Neural progenitor cell (in vitro differentiated cells): Measurements from ENCODE around the gene CBY2. TPM values are rescaled to one million over a fixed set of nuclear protein-coding genes. Genes with fewer than 3 reads are reported as not detected.
A peak's percentile ranks its signal among the peaks of the same experiment; 100 is the strongest.

Experiments used
- DNase-seq: peaks from one replicate; pipeline ENCODE4 v3.0.0-alpha.2; 2016; ENCODE audit warnings: low spot score
- H2AFZ ChIP-seq: fragments of 200-600 bp; sonication (generic); replicated peaks from 2 replicates; pipeline ENCODE4 v1.6.1; 2016; ENCODE audit warnings: antibody characterized with exemption
- H3F3A ChIP-seq: fragments of 200-600 bp; sonication (generic); 2 replicates; pipeline ENCODE4 v1.6.1; 2016; ENCODE audit warnings: antibody characterized with exemption, low read depth
- H3K27ac ChIP-seq: fragments of 200-600 bp; sonication (generic); 2 replicates; pipeline ENCODE4 v1.5.1; 2016; ENCODE audit warnings: mild to moderate bottlenecking
- H3K27me3 ChIP-seq: fragments of 200-600 bp; sonication (generic); 2 replicates; pipeline ENCODE4 v1.6.1; 2016; ENCODE audit warnings: mild to moderate bottlenecking, moderate library complexity
- H3K36me3 ChIP-seq: fragments of 200-600 bp; sonication (generic); 2 replicates; pipeline ENCODE4 v1.5.1; 2016
- H3K4me1 ChIP-seq: fragments of 200-600 bp; sonication (generic); 2 replicates; pipeline ENCODE4 v1.6.1; 2016; ENCODE audit warnings: mixed run types
- H3K4me2 ChIP-seq: fragments of 200-600 bp; sonication (generic); 2 replicates; pipeline ENCODE4 v1.6.1; 2016
- H3K4me3 ChIP-seq: fragments of 200-600 bp; sonication (generic); 2 replicates; pipeline ENCODE4 v1.5.1; 2016
- H3K79me2 ChIP-seq: fragments of 200-600 bp; sonication (generic); 2 replicates; pipeline ENCODE4 v1.6.1; 2016; ENCODE audit warnings: low read depth
- H3K9ac ChIP-seq: fragments of 200-600 bp; sonication (generic); 2 replicates; pipeline ENCODE4 v1.6.1; 2016
- H3K9me3 ChIP-seq: fragments of 200-600 bp; sonication (generic); 2 replicates; pipeline ENCODE4 v1.5.1; 2016; ENCODE audit warnings: low read depth
- H4K20me1 ChIP-seq: fragments of 200-600 bp; sonication (generic); 2 replicates; pipeline ENCODE4 v1.6.1; 2016; ENCODE audit warnings: low read depth
- H3K27ac Mint-ChIP-seq: 3 replicates; pipeline ENCODE4 v1.8.0; 2021; ENCODE audit warnings: mixed read lengths
- H3K27me3 Mint-ChIP-seq: 2 replicates; pipeline ENCODE4 v1.8.0; 2022; ENCODE audit warnings: low read depth, mild to moderate bottlenecking, inconsistent platforms, moderate library complexity, mixed read lengths; ENCODE audit not compliant: insufficient read depth
- H3K36me3 Mint-ChIP-seq: 3 replicates; pipeline ENCODE4 v1.8.0; 2021; ENCODE audit warnings: mixed read lengths
- H3K4me1 Mint-ChIP-seq: 3 replicates; pipeline ENCODE4 v1.8.0; 2021; ENCODE audit warnings: mixed read lengths
- H3K4me3 Mint-ChIP-seq: 3 replicates; pipeline ENCODE4 v1.8.0; 2021; ENCODE audit warnings: mild to moderate bottlenecking, moderate library complexity, mixed read lengths
- H3K9me3 Mint-ChIP-seq: 3 replicates; pipeline ENCODE4 v1.8.0; 2020; ENCODE audit warnings: mixed read lengths
- CTCF ChIP-seq: fragments of 200-600 bp; sonication (generic); IDR thresholded peaks from 2 replicates; pipeline ENCODE4 v1.5.1; 2017; ENCODE audit warnings: antibody characterized with exemption, mild to moderate bottlenecking
- EZH2 ChIP-seq: fragments of 200-600 bp; sonication (generic); IDR thresholded peaks from 2 replicates; pipeline ENCODE4 v1.6.1; 2017; ENCODE audit warnings: antibody characterized with exemption, mild to moderate bottlenecking, moderate library complexity
- EZH2phosphoT487 ChIP-seq: fragments of 200-600 bp; sonication (generic); IDR thresholded peaks from 2 replicates; pipeline ENCODE4 v1.6.1; 2017; ENCODE audit warnings: antibody characterized with exemption
- total RNA-seq: library from RNA; depleted of rRNA; stranded (reverse); fragments of >200 nt; gene quantifications from 2 replicates; pipeline ENCODE4 v1.2.3, GENCODE V29; 2015; ENCODE audit warnings: low replicate concordance

The CBY2 gene
- total RNA-seq, 1 donor from 2014 or later: not detected

- Mint-ChIP-seq H3K27me3 (no peaks in the 10 kb centered on the region), H3K9me3 (no peaks in the 10 kb centered on the region), H3K36me3 (no peaks in the 10 kb centered on the region), H3K4me1 (peaks cover 21% of the 10 kb centered on the region), H3K27ac (no peak overlapping the region), H3K4me3 (no peak overlapping the region)
- H3K36me3 ChIP-seq: no peaks in the 10 kb centered on the region
- peaks cover 16% of the 10 kb centered on the region for H3F3A ChIP-seq
- H3K4me2 ChIP-seq: no peak overlapping the region
- no peaks in the 10 kb centered on the region for H3K27me3 ChIP-seq
- H3K79me2 ChIP-seq: no peaks in the 10 kb centered on the region
- no peak overlapping the region for H3K27ac ChIP-seq
- no peaks in the 10 kb centered on the region for H4K20me1 ChIP-seq
- H3K4me1 ChIP-seq: peaks cover 24% of the 10 kb centered on the region
- no peak overlapping the region for H3K4me3 ChIP-seq
- TF ChIP-seq EZH2phosphoT487 (no peak), CTCF (no peak), EZH2 (no peak)
- no peak overlapping the region for H3K9ac ChIP-seq
- DNase-seq: no peak
- no peaks in the 10 kb centered on the region for H3K9me3 ChIP-seq
- H2AFZ ChIP-seq: no peak overlapping the region
Measured at GRCh38 chr13:45721203-45721731, 19.1 kb downstream of the CBY2 start.

GRCh38 chr13:45723798-45724197, 21.7 kb downstream of the CBY2 start:
- TF ChIP-seq EZH2phosphoT487 (no peak), EZH2 (no peak), CTCF (no peak)
- peaks cover 11% of the 10 kb centered on the region for H3F3A ChIP-seq
- no peaks in the 10 kb centered on the region for H4K20me1 ChIP-seq
- H2AFZ ChIP-seq: peak overlapping the region; percentile 45
- no peaks in the 10 kb centered on the region for H3K79me2 ChIP-seq
- H3K9me3 Mint-ChIP-seq: no peaks in the 10 kb centered on the region
- peaks cover 13% of the 10 kb centered on the region for H3K4me1 Mint-ChIP-seq
- H3K4me3 ChIP-seq: no peak overlapping the region
- no peaks in the 10 kb centered on the region for H3K9me3 ChIP-seq
- DNase-seq: no peak
- peaks cover 13% of the 10 kb centered on the region for H3K4me1 ChIP-seq
- H3K4me3 Mint-ChIP-seq: no peak overlapping the region
- no peaks in the 10 kb centered on the region for H3K27me3 Mint-ChIP-seq
- H3K36me3 Mint-ChIP-seq: no peaks in the 10 kb centered on the region
- no peaks in the 10 kb centered on the region for H3K36me3 ChIP-seq
- H3K9ac ChIP-seq: no peak overlapping the region
- no peaks in the 10 kb centered on the region for H3K27me3 ChIP-seq
- no peak overlapping the region for H3K27ac Mint-ChIP-seq
- no peak overlapping the region for H3K27ac ChIP-seq
- H3K4me2 ChIP-seq: peak overlapping the region; percentile 17

DNA sequence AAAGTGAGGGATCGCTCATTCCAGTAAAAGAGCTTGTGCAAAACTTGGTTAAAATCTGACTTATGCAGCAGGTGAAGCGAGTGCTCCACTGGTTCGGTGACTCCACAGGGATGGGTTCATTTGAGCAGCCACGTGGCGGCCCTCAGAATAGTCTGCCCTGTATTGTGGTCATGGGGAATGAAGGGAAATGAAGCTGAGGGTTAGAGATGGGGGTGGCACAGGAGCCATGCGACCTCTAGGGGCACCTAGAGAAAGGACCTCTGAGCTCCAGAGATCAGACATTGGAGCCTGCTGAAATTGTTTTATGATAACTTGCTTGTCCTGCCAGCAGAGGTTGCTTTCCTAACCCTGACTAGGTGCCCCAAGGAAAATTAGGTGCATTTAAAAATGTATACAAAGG, 26.6 kb downstream of the CBY2 start:
- no peak for TF ChIP-seq EZH2phosphoT487
- TF ChIP-seq EZH2: no peak
- peak; percentile 66 for TF ChIP-seq CTCF
- no peak overlapping the region for H3K4me2 ChIP-seq
- DNase-seq: peak; percentile 66
- H3K9ac ChIP-seq: no peak overlapping the region
- Mint-ChIP-seq H3K27ac (peak overlapping the region; percentile 44), H3K4me3 (no peak overlapping the region), H3K36me3 (no peaks in the 10 kb centered on the region), H3K4me1 (peaks cover 5% of the 10 kb centered on the region), H3K9me3 (no peaks in the 10 kb centered on the region), H3K27me3 (peaks cover 2% of the 10 kb centered on the region)
- peaks cover under 1% of the 10 kb centered on the region for H3F3A ChIP-seq
- H3K36me3 ChIP-seq: no peaks in the 10 kb centered on the region
- H3K79me2 ChIP-seq: no peaks in the 10 kb centered on the region
- no peaks in the 10 kb centered on the region for H4K20me1 ChIP-seq
- peak overlapping the region; percentile 57 for H2AFZ ChIP-seq
- no peak overlapping the region for H3K4me3 ChIP-seq
- H3K27ac ChIP-seq: no peak overlapping the region
- peaks cover 11% of the 10 kb centered on the region for H3K4me1 ChIP-seq
- H3K9me3 ChIP-seq: no peaks in the 10 kb centered on the region
- no peaks in the 10 kb centered on the region for H3K27me3 ChIP-seq
